Activated CD4-positive, alpha-beta memory T cell treated with anti-CD3 and anti-CD28 coated beads, Interleukin-2, amount 10 ng/mL, durations not matched to agents 7 days and 5 days (primary cell): ENCODE measurements around the gene FANCE. TPM values are rescaled to one million over a fixed set of nuclear protein-coding genes. Genes with fewer than 3 reads are reported as not detected.
"Not testable (repeated sequence)": the region's sequence is repeated elsewhere in the genome, so short reads cannot be mapped to it uniquely, and the experiment has no call there.

ENCODE experiments used
- CTCF ChIA-PET: fragments of 350-600 bp; sonication (Branson Sonifier 250); formaldehyde crosslinking; loops from one replicate; lab custom pipeline; 2021; ENCODE audit warnings: antibody characterized with exemption, inconsistent platforms; lab: Charles Lee
- POLR2A ChIA-PET: fragments of 350-600 bp; sonication (Branson Sonifier 250); formaldehyde crosslinking; loops from one replicate; lab custom pipeline; 2021; ENCODE audit warnings: antibody characterized with exemption; lab: Charles Lee
- DNase-seq: peaks from one replicate; pipeline ENCODE4 v3.0.0-alpha.2; 2020
- H3K27ac Mint-ChIP-seq: one replicate; pipeline ENCODE4 v1.8.0; 2021; ENCODE audit warnings: mild to moderate bottlenecking, mixed read lengths
- H3K27me3 Mint-ChIP-seq: one replicate; pipeline ENCODE4 v1.8.0; 2021; ENCODE audit warnings: mixed read lengths
- H3K36me3 Mint-ChIP-seq: one replicate; pipeline ENCODE4 v1.8.0; 2021; ENCODE audit warnings: low read depth, mixed read lengths
- H3K4me1 Mint-ChIP-seq: one replicate; pipeline ENCODE4 v1.8.0; 2021; ENCODE audit warnings: mixed read lengths
- H3K4me3 Mint-ChIP-seq: one replicate; pipeline ENCODE4 v1.8.0; 2021; ENCODE audit warnings: mild to moderate bottlenecking, mixed read lengths
- H3K9me3 Mint-ChIP-seq: one replicate; pipeline ENCODE4 v1.8.0; 2021; ENCODE audit warnings: mixed read lengths
- total RNA-seq, 2 experiments: library from RNA; stranded (reverse); gene quantifications; one replicate each; pipeline ENCODE4 v1.2.3, GENCODE V29; 2021

FANCE gene
- total RNA-seq, 2 experiments from 2014 or later = 10.3 to 10.4 TPM

DNA sequence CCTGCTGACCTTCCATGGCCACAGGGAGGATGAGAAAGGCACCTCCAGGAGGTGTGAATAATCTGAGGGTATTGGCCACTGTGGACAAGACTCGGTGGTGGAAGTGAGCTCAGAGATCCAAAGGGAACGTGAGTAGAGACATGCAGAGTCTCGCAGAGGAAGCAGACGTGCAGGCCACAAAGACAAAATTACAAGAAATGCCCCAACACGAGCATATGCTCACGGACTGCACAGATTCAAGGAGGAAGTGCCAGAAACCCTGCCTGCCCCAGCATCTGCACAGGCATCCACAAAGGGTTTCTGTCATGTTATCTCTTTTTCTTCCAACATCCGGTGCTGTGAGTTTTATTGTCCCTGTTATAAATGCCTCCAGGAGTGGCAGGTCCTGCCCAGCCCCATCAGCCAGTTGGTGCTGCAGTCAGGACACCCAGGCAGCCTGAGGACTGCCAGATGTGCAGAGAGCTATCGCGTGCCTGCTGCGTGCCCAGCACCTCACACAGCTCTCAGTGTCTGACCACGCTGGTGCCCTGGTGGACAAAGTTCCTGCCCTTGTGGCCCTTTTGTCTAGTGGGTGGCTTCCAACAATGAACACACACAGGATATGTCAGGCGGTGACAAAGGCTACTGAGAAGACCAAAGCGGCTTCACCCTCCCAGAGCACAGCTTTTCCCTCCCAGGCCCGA, 34.0 kb upstream of the FANCE start:
- Mint-ChIP-seq H3K36me3 (peaks cover 21% of the 10 kb centered on the region), H3K27ac (peak overlapping the region; percentile 62), H3K4me3 (no peak overlapping the region), H3K9me3 (no peaks in the 10 kb centered on the region), H3K4me1 (peaks cover 36% of the 10 kb centered on the region), H3K27me3 (no peaks in the 10 kb centered on the region)
- peak; percentile 20 for DNase-seq
- ChIA-PET POLR2A (interaction anchor here (1.8 to 3.3 kb wide), 3 partner anchors 24 to 50 kb away, joined by 6 to 10 read pairs (median 7); partner anchors contain the start of gene RPL10A), CTCF (interaction anchor here (1.8 to 4.1 kb wide), 2 partner anchors 32 to 76 kb away, joined by 6 to 32 read pairs; partner anchors contain the start of genes FANCE and PPARD)

DNA sequence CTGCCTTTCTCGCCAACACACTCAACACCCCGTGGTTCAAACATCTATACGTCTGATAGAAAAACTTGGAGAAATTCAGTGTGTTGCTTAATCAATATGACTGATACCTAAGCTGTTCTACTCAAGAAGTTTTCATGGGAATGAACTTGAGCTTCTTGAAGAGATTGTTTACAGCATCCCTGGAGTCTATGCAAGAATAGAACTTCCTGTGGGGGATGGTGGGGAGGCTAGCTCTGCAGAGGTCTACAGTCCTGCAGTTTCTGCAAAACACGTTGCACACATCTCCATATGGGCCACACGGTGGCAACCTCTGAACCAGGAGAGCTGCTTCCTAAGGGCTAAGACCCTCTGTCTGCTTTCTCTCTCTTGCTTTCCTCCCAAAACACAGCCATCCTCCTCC, 32.7 kb upstream of the FANCE start:
- Mint-ChIP-seq H3K4me3 (no peak overlapping the region), H3K9me3 (no peaks in the 10 kb centered on the region), H3K36me3 (peaks cover 17% of the 10 kb centered on the region), H3K27me3 (no peaks in the 10 kb centered on the region), H3K27ac (peak overlapping the region; percentile 56), H3K4me1 (peaks cover 36% of the 10 kb centered on the region)
- peak; percentile 38 for DNase-seq
- POLR2A ChIA-PET = interaction anchor here (0.7 to 3.3 kb wide), 5 partner anchors 8 to 49 kb away, joined by 3 to 10 read pairs (median 6); partner anchors contain the start of gene RPL10A
- CTCF ChIA-PET = interaction anchor here (0.7 to 4.1 kb wide), 12 partner anchors 8 to 316 kb away, joined by 3 to 32 read pairs (median 4); partner anchors contain the start of genes DEF6, FANCE and PPARD

DNA sequence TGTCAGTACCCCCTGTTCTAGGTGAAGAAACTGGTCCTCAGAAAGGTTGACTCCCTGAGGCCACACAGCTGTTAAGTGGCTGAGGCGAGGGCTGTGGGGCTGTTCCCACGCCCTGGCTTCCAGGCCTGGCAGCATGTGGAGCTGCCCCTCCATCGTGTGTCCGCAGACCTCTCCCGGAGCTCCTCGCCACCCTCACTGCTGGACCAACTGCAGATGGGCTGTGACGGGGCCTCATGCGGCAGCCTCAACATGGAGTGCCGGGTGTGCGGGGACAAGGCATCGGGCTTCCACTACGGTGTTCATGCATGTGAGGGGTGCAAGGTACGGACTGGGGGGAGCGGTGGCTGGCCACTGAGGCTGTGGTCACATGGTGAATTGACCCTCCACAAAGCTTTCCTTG, 32.2 kb upstream of the FANCE start:
- Mint-ChIP-seq H3K27ac (no peak overlapping the region), H3K4me1 (peaks cover 32% of the 10 kb centered on the region), H3K9me3 (no peaks in the 10 kb centered on the region), H3K27me3 (no peaks in the 10 kb centered on the region), H3K36me3 (peaks cover 17% of the 10 kb centered on the region), H3K4me3 (no peak overlapping the region)
- CTCF ChIA-PET = interaction anchor here (1.0 to 4.1 kb wide), 12 partner anchors 9 to 316 kb away, joined by 3 to 32 read pairs (median 4); partner anchors contain the start of genes DEF6, FANCE and PPARD
- POLR2A ChIA-PET = interaction anchor here (0.7 to 3.3 kb wide), 4 partner anchors 13 to 587 kb away, joined by 3 to 10 read pairs (median 6); partner anchors contain the start of gene RPL10A
- no peak for DNase-seq

DNA sequence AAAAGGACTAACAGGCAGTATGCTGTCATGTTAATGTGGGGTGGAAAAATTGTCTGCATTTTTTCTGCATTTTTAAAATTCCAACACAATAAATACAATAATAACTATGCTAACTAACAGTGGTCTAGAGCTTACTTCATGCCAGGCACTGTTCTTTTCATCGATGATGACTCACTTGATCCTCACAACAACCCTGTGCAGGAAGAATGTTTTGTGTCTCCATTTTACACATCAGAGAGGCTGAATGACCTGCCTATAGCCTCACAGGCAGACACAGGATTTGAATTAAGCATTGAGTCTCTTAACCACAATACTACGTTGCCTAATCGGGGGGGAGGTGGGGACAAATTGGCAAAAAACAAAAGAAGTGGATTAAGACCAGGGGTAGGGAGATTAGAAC, 26.9 kb upstream of the FANCE start:
- peaks cover 40% of the 10 kb centered on the region for H3K36me3 Mint-ChIP-seq
- no peaks in the 10 kb centered on the region for H3K4me1 Mint-ChIP-seq
- CTCF ChIA-PET = no interaction called here
- H3K27me3 Mint-ChIP-seq = no peaks in the 10 kb centered on the region
- POLR2A ChIA-PET = no interaction called here
- H3K4me3 Mint-ChIP-seq = no peak overlapping the region
- no peak for DNase-seq
- H3K9me3 Mint-ChIP-seq = peaks cover 18% of the 10 kb centered on the region
- H3K27ac Mint-ChIP-seq = no peak overlapping the region

DNA sequence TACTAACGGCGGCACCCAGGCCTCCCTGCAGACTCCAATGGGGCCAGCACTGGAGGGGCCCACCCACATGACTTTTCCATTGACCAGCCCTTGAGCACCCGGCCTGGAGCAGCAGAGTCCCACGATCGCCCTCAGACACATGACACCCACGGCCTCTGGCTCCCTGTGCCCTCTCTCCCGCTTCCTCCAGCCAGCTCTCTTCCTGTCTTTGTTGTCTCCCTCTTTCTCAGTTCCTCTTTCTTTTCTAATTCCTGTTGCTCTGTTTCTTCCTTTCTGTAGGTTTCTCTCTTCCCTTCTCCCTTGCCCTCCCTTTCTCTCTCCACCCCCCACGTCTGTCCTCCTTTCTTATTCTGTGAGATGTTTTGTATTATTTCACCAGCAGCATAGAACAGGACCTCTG, 26.1 kb upstream of the FANCE start:
- H3K4me3 Mint-ChIP-seq = no peak overlapping the region
- H3K36me3 Mint-ChIP-seq = peaks cover 37% of the 10 kb centered on the region
- CTCF ChIA-PET = no interaction called here
- POLR2A ChIA-PET = no interaction called here
- no peak for DNase-seq
- H3K9me3 Mint-ChIP-seq = peaks cover 19% of the 10 kb centered on the region
- no peak overlapping the region for H3K27ac Mint-ChIP-seq
- no peaks in the 10 kb centered on the region for H3K4me1 Mint-ChIP-seq
- H3K27me3 Mint-ChIP-seq = no peaks in the 10 kb centered on the region

DNA sequence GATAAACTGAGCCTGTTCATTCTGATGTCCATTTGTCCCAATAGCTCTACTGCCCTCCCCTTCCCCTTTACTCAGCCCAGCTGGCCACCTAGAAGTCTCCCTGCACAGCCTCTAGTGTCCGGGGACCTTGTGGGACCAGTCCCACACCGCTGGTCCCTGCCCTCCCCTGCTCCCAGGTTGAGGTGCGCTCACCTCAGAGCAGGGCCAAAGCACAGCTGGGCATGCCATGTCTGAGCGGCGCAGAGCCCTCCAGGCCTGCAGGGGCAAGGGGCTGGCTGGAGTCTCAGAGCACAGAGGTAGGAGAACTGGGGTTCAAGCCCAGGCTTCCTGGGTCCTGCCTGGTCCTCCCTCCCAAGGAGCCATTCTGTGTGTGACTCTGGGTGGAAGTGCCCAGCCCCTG, 24.7 kb upstream of the FANCE start:
- CTCF ChIA-PET = no interaction called here
- H3K4me1 Mint-ChIP-seq = no peaks in the 10 kb centered on the region
- POLR2A ChIA-PET = no interaction called here
- peaks cover 37% of the 10 kb centered on the region for H3K36me3 Mint-ChIP-seq
- no peak overlapping the region for H3K27ac Mint-ChIP-seq
- DNase-seq = no peak
- no peaks in the 10 kb centered on the region for H3K27me3 Mint-ChIP-seq
- H3K4me3 Mint-ChIP-seq = no peak overlapping the region
- peaks cover 19% of the 10 kb centered on the region for H3K9me3 Mint-ChIP-seq

DNA sequence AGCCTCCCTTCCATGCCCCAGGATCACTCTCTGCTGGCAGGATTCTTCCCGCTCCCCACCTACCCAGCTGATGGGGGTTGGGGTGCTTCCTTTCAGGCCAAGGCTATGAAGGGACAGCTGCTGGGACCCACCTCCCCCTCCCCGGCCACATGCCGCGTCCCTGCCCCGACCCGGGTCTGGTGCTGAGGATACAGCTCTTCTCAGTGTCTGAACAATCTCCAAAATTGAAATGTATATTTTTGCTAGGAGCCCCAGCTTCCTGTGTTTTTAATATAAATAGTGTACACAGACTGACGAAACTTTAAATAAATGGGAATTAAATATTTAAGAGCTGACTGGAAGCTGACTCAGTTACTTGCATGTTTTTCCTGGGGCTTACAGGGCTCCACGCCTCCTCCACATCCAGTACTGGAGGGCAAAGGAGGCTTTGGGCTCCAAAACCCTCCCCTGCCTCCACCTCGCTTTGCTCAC, 24.3 kb upstream of the FANCE start:
- peaks cover 37% of the 10 kb centered on the region for H3K36me3 Mint-ChIP-seq

DNA sequence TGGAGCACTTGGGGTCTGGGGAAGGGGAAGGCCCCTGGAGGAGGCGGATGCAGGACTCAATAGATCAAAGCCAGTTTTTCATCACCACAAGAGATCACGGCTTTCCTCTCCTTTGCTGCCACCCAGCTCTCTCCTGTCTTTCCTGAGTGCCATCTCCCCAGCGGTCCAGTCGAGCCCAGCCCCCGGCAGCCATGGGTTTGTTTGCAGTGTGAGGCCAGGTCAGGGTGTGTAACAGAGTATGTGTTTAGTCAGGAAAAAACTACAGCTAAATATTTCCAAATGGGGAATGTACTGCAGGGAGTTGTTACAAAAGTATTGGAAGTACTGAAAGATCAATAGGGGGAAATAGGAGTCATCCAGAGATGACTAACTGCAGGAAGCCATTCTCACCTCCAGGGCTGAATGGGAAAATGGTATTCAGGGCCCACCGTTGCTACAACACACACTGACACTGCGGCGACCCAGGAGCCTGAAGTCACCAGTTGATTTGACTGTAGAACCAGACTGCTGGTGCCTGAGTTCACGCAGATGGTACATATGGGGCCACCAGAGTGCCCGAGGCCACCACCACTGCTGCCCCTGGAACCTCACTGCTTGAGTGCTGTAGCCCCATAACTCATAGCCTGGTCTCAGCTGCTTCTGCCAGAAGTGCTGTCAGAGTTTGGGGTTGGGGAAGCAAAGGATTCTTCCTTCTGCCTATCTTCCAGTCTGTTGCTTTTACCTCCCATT, 23.6 kb upstream of the FANCE start:
- Mint-ChIP-seq H3K4me1 (no peaks in the 10 kb centered on the region), H3K27me3 (no peaks in the 10 kb centered on the region), H3K4me3 (no peak overlapping the region), H3K9me3 (peaks cover 19% of the 10 kb centered on the region), H3K36me3 (peaks cover 37% of the 10 kb centered on the region), H3K27ac (no peak overlapping the region)
- ChIA-PET POLR2A (no interaction called here), CTCF (interaction anchor here (0.6 kb wide), 1 partner anchor 21 kb away, joined by 3 read pairs; no protein-coding TSS in a partner anchor)
- DNase-seq = no peak

More for the DNA sequence above, 24.3 kb upstream of the FANCE start:
- no peak for DNase-seq
- Mint-ChIP-seq H3K4me3 (no peak overlapping the region), H3K27ac (no peak overlapping the region), H3K4me1 (no peaks in the 10 kb centered on the region), H3K9me3 (peaks cover 19% of the 10 kb centered on the region), H3K27me3 (no peaks in the 10 kb centered on the region)
- ChIA-PET POLR2A (no interaction called here), CTCF (interaction anchor here (0.6 kb wide), 1 partner anchor 21 kb away, joined by 3 read pairs; no protein-coding TSS in a partner anchor)

DNA sequence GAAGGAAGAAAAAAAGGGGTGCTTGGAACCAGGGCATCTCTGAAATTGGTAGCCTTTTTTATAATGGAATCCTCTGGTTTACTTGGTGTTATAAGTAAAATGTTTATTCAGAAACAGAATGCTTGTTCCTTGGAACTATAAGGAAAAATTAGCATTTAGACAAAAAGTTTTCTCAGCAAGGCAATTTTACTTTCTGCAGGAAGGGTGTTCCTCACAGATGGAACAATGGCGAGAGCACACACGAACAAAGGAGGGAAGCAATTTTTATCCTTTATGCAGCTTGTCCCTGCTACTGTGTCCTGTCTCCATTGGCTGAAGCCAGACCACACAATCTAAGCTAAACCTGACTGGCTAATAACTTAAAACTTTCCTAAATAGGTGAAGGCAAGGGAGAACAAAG, 22.7 kb upstream of the FANCE start:
- Mint-ChIP-seq H3K9me3 (peaks cover 19% of the 10 kb centered on the region), H3K27me3 (no peaks in the 10 kb centered on the region), H3K4me1 (no peaks in the 10 kb centered on the region), H3K4me3 (no peak overlapping the region), H3K27ac (no peak overlapping the region), H3K36me3 (peaks cover 37% of the 10 kb centered on the region)
- no peak for DNase-seq
- ChIA-PET CTCF (interaction anchor here (0.9 kb wide), 1 partner anchor 20 kb away, joined by 3 read pairs; no protein-coding TSS in a partner anchor), POLR2A (no interaction called here)

DNA sequence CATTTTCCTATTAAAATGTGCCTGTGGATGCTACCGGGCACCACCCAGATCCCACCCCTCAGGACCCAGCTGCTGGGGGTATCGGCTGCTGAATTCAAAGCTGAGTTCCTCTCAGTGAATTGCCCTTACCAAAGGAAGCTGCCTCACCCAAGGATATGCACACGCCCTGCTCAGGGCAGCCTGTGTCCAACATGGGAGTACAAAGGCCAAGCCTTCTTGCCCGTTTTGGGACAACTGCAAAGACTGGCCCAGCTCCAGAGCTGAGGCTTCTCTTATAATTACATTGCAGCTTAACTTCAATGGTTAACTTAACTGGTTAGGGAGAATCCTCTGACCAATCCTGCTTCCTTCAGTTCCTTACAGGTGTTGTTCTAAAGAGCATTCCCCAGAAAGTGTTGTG, 19.8 kb upstream of the FANCE start:
- H3K36me3 Mint-ChIP-seq = peaks cover 18% of the 10 kb centered on the region
- no peak overlapping the region for H3K4me3 Mint-ChIP-seq
- no peaks in the 10 kb centered on the region for H3K27me3 Mint-ChIP-seq
- ChIA-PET CTCF (interaction anchor here (1.1 to 1.7 kb wide), 3 partner anchors 12 to 136 kb away, joined by 3 to 5 read pairs (median 4); no protein-coding TSS in a partner anchor), POLR2A (interaction anchor here (2.0 kb wide), 1 partner anchor 12 kb away, joined by 6 read pairs; no protein-coding TSS in a partner anchor)
- no peaks in the 10 kb centered on the region for H3K4me1 Mint-ChIP-seq
- DNase-seq = no peak
- H3K27ac Mint-ChIP-seq = no peak overlapping the region
- peaks cover 19% of the 10 kb centered on the region for H3K9me3 Mint-ChIP-seq

DNA sequence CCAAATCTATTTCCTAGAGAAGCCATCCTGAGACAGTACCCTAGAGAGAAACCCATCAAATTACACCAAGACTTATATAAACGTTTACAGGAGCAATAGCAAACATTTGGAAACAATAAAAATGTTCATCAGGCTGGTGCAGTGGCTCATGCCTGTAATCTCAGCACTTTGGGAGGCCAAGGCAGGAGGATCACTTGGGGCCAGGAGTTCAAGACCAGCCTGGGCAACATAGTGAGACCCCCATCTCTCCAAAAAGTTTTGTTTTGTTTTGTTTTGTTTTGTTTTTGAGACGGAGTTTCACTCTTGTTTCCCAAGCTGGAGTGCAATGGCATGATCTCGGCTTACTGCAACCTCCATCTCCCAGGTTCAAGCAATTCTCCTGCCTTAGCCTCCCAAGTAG, 19.4 kb upstream of the FANCE start:
- H3K27ac Mint-ChIP-seq, DNase-seq, H3K4me1 Mint-ChIP-seq, H3K4me3 Mint-ChIP-seq, H3K27me3 Mint-ChIP-seq: not testable (repeated sequence)
- H3K9me3 Mint-ChIP-seq = peaks cover 19% of the 10 kb centered on the region
- peaks cover 18% of the 10 kb centered on the region for H3K36me3 Mint-ChIP-seq
- ChIA-PET POLR2A (interaction anchor here (2.0 kb wide), 1 partner anchor 13 kb away, joined by 6 read pairs; no protein-coding TSS in a partner anchor), CTCF (interaction anchor here (1.1 to 1.7 kb wide), 3 partner anchors 12 to 137 kb away, joined by 3 to 5 read pairs (median 4); no protein-coding TSS in a partner anchor)

DNA sequence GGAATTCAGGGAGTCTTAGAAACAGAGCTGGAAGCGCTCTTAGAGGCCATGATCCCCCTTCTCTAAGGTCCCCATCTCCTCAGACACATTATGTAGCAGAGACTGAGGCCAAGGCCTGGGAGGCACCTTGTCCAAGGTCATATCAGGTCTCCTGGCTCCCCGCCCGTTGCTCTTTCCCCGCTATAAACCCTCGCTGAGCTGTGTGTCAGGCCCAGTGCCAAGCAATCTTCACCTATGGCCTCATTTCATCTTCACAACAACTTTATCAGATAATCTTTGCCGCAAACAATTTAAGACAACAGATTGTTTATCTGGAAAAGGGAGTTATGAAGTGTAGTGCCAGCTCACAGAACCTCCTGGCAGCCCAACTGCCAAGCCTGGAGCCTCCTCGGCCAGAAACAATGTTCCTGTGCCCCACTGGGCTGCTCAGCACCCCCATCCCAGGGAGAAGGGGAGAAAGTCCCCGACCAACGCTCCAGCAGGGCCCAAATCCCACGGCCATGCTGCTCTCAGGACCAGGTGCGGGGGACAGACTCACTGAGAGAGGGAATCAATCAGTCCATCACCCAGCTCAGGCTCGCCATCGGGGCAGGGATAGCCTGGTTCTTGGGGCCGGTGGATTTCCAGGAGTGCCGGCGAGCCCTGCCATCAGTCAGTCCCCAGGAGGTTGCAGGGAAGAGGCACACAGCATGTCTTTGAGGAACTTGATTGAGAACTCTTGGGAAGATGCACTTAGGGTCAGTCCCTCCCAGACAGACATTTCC, 16.9 kb upstream of the FANCE start:
- CTCF ChIA-PET = interaction anchor here (0.5 kb wide), 1 partner anchor 110 kb away, joined by 3 read pairs; no protein-coding TSS in a partner anchor

More for the DNA sequence above, 16.9 kb upstream of the FANCE start:
- Mint-ChIP-seq H3K4me1 (no peaks in the 10 kb centered on the region), H3K4me3 (no peak overlapping the region), H3K36me3 (no peaks in the 10 kb centered on the region), H3K9me3 (peaks cover 2% of the 10 kb centered on the region), H3K27ac (no peak overlapping the region), H3K27me3 (no peaks in the 10 kb centered on the region)
- DNase-seq = no peak
- POLR2A ChIA-PET = no interaction called here
